HCT116 (cell line): ENCODE results near the gene HIF1AN. TPM values are rescaled to one million over a fixed set of nuclear protein-coding genes. Genes with fewer than 3 reads are reported as not detected.

Experiments used
- ATAC-seq: fragments of 200-7000 bp; cut with Tn5 transposase; 2 replicates; pipeline ENCODE4 v1.9.1; 2020; ENCODE audit warnings: mild to moderate bottlenecking, moderate library complexity
- BruUV-seq: library from RNA; stranded (reverse); fragments of 400-500 nt; replicated peaks from 2 replicates; lab custom pipeline; 2021; lab: Mats Ljungman, UMichigan
- CTCF ChIA-PET: fragments of 300-600 bp; sonication (Branson Sonifier 250); formaldehyde crosslinking; loops from one replicate; lab custom pipeline; 2021; ENCODE audit warnings: antibody characterized with exemption; lab: Charles Lee
- POLR2A ChIA-PET: fragments of 300-600, 350-600 bp; sonication (Branson Sonifier 250); formaldehyde crosslinking; loops from one replicate; lab custom pipeline; 2021; ENCODE audit warnings: antibody characterized with exemption; lab: Charles Lee
- RAD21 ChIA-PET, 2 experiments: fragments of 300-600 bp; sonication (Branson Sonifier 250); formaldehyde crosslinking; loops; one replicate each; lab custom pipeline; 2023; ENCODE audit warnings: low total read pairs in 2 of 2; ENCODE audit not compliant: uncharacterized antibody in 2 of 2, unreplicated experiment in 2 of 2, low non-redundant PET in 1 of 2; lab: Charles Lee
- DNase-seq: peaks from one replicate; pipeline ENCODE4 v3.0.0-alpha.2; 2010; ENCODE audit warnings: low read depth, low spot score
- H2AFZ ChIP-seq: fragments of 200-600 bp; shearing (Covaris generic), sonication (generic); 2 replicates; pipeline ENCODE4 v1.6.1; 2017; ENCODE audit warnings: low read depth, mixed run types, mixed read lengths, antibody characterized with exemption, low read length; ENCODE audit not compliant: poor library complexity, severe bottlenecking
- H3K27ac ChIP-seq: 2 replicates; pipeline ENCODE4 v1.5.1; 2012; ENCODE audit warnings: low read depth, low read length
- H3K27me3 ChIP-seq: fragments of 200-600 bp; sonication (generic); 2 replicates; pipeline ENCODE4 v1.6.1; 2016; ENCODE audit warnings: mixed run types, low read length, mixed read lengths; ENCODE audit not compliant: insufficient read depth
- H3K36me3 ChIP-seq, 2 experiments: fragments of 200-500 bp in 1 of 2; fragments of 200-600 bp in 1 of 2; sonication (Bioruptor generic) in 1 of 2; sonication (generic) in 1 of 2; 2 replicates each; pipeline versions ENCODE4 v1.5.1 to v1.6.1; 2014 to 2016; ENCODE audit warnings: low read length in 2 of 2, inconsistent platforms in 1 of 2, mixed read lengths in 1 of 2, mixed run types in 1 of 2; ENCODE audit not compliant: insufficient read depth in 2 of 2, control insufficient read depth in 1 of 2
- H3K4me1 ChIP-seq, 2 experiments: fragments of 200-600 bp in 1 of 2; sonication (generic) in 1 of 2; 2 replicates each; pipeline versions ENCODE4 v1.5.1 to v1.6.1; 2012 to 2017; ENCODE audit warnings: low read length in 2 of 2, inconsistent platforms in 1 of 2, mild to moderate bottlenecking in 1 of 2, mixed read lengths in 1 of 2, mixed run types in 1 of 2, moderate library complexity in 1 of 2; ENCODE audit not compliant: insufficient read depth in 2 of 2, control insufficient read depth in 1 of 2
- H3K4me2 ChIP-seq: fragments of 200-600 bp; sonication (generic); 2 replicates; pipeline ENCODE4 v1.6.1; 2017; ENCODE audit warnings: mixed run types, low read length, mixed read lengths
- H3K4me3 ChIP-seq, 2 experiments: fragments of 200-600 bp in 1 of 2; sonication (generic) in 1 of 2; replicated peaks in 1 of 2; 2 replicates each; pipeline ENCODE4 v1.5.1; 2011 to 2016; ENCODE audit warnings: low read length in 2 of 2, control low read depth in 1 of 2, low read depth in 1 of 2, mild to moderate bottlenecking in 1 of 2, mixed read lengths in 1 of 2, mixed run types in 1 of 2
- H3K79me2 ChIP-seq: fragments of 200-600 bp; sonication (generic); 2 replicates; pipeline ENCODE4 v1.6.1; 2017; ENCODE audit warnings: mild to moderate bottlenecking, mixed run types, low read length, moderate library complexity, mixed read lengths; ENCODE audit not compliant: insufficient read depth
- H3K9ac ChIP-seq: fragments of 200-600 bp; sonication (generic); 2 replicates; pipeline ENCODE4 v1.6.1; 2016; ENCODE audit warnings: low read length, mixed read lengths
- H3K9me2 ChIP-seq: fragments of 200-600 bp; sonication (generic), shearing (Covaris generic); 2 replicates; pipeline ENCODE4 v1.6.1; 2017; ENCODE audit warnings: mixed run types, mild to moderate bottlenecking, moderate library complexity; ENCODE audit not compliant: insufficient read depth
- H3K9me3 ChIP-seq, 2 experiments: fragments of 200-500 bp in 1 of 2; fragments of 200-600 bp in 1 of 2; sonication (Bioruptor generic) in 1 of 2; sonication (generic) in 1 of 2; 2 replicates each; pipeline ENCODE4 v1.6.1; 2014 to 2017; ENCODE audit warnings: low read length in 2 of 2, mixed read lengths in 2 of 2, inconsistent platforms in 1 of 2, low read depth in 1 of 2, mild to moderate bottlenecking in 1 of 2, mixed run types in 1 of 2, moderate library complexity in 1 of 2; ENCODE audit not compliant: control insufficient read depth in 1 of 2, insufficient read depth in 1 of 2
- H4K20me1 ChIP-seq: fragments of 200-600 bp; sonication (generic), shearing (Covaris generic); 2 replicates; pipeline ENCODE4 v1.6.1; 2017; ENCODE audit warnings: mixed run types, mild to moderate bottlenecking, moderate library complexity; ENCODE audit not compliant: insufficient read depth
- CBX3 ChIP-seq: IDR thresholded peaks from 2 replicates; pipeline ENCODE4 v1.6.1; 2012; ENCODE audit warnings: low read depth
- CTCF ChIP-seq, 3 experiments: fragments of 200-600 bp in 1 of 3; sonication (generic) in 1 of 3; IDR thresholded peaks in 2 of 3; conservative IDR thresholded peaks in 1 of 3; 2 replicates each; pipeline ENCODE4 v1.5.1; 2012 to 2017; ENCODE audit warnings: low read depth in 2 of 3, low read length in 2 of 3, antibody characterized with exemption in 1 of 3, borderline replicate concordance in 1 of 3, control low read depth in 1 of 3, mild to moderate bottlenecking in 1 of 3, mixed read lengths in 1 of 3, mixed run types in 1 of 3, moderate library complexity in 1 of 3; ENCODE audit not compliant: insufficient read depth in 1 of 3
- EGR1 ChIP-seq: IDR thresholded peaks from 2 replicates; pipeline ENCODE4 v1.6.1; 2012; ENCODE audit warnings: low read depth
- FOSL1 ChIP-seq: IDR thresholded peaks from 2 replicates; pipeline ENCODE4 v1.6.1; 2012; ENCODE audit warnings: low read depth
- JUND ChIP-seq: IDR thresholded peaks from 2 replicates; pipeline ENCODE4 v1.6.1; 2012
- POLR2A ChIP-seq: IDR thresholded peaks from 2 replicates; pipeline ENCODE4 v1.7.0; 2011; ENCODE audit warnings: borderline replicate concordance; ENCODE audit not compliant: insufficient read depth, insufficient read length; ENCODE audit errors: extremely low read depth
- POLR2AphosphoS5 ChIP-seq: IDR thresholded peaks from 2 replicates; pipeline ENCODE4 v1.6.1; 2011; ENCODE audit warnings: mild to moderate bottlenecking, low read depth, low read length, moderate library complexity
- RAD21 ChIP-seq: IDR thresholded peaks from 2 replicates; pipeline ENCODE4 v1.6.1; 2012; ENCODE audit warnings: low read depth, mild to moderate bottlenecking
- SIN3A ChIP-seq: IDR thresholded peaks from 2 replicates; pipeline ENCODE4 v1.6.1; 2012; ENCODE audit warnings: low read depth
- SP1 ChIP-seq: IDR thresholded peaks from 2 replicates; pipeline ENCODE4 v1.6.1; 2012; ENCODE audit warnings: low read depth
- SRF ChIP-seq: IDR thresholded peaks from 2 replicates; pipeline ENCODE4 v1.6.1; 2012; ENCODE audit warnings: low read depth
- ZBTB33 ChIP-seq: IDR thresholded peaks from 2 replicates; pipeline ENCODE4 v1.6.1; 2011; ENCODE audit warnings: mild to moderate bottlenecking, low read length, moderate library complexity; ENCODE audit not compliant: insufficient replicate concordance; ENCODE audit errors: extremely low read depth
- intact Hi-C: fragments of 100-400 bp; cut with micrococcal nuclease; formaldehyde crosslinking; loops from 2 replicates; pipeline ENCODE4 v1.10.0; 2022
- total RNA-seq: library from RNA; stranded (reverse); gene quantifications from one replicate; pipeline ENCODE4 v1.2.1, GENCODE V29; 2021; ENCODE audit not compliant: unreplicated experiment

The HIF1AN gene
- total RNA-seq, 1 experiment from 2014 or later: 67.2 TPM

GRCh38 chr10:100607439-100607838 is 71.7 kb downstream of the HIF1AN start:
- BruUV-seq: no TSS peak
- ATAC-seq: no peak
- Histone ChIP-seq H4K20me1 (no peaks in the 10 kb centered on the region), H3K36me3 (no peaks in the 10 kb centered on the region), H3K9me2 (no peaks in the 10 kb centered on the region), H3K27ac (no peak overlapping the region), H3K79me2 (no peaks in the 10 kb centered on the region), H2AFZ (no peak overlapping the region), H3K4me2 (no peak overlapping the region), H3K4me1 (no peaks in the 10 kb centered on the region), H3K4me3 (no peak overlapping the region), H3K27me3 (peaks cover 13% of the 10 kb centered on the region; the same call in 1 of the 2 replicates), H3K9ac (no peak overlapping the region), H3K9me3 (no peaks in the 10 kb centered on the region)
- TF ChIP-seq CTCF (IDR thresholded peaks at IDR 0.05 in 2 of 3, conservative IDR thresholded peaks at IDR 0.05 in 1 of 3; ENCODE audit: borderline replicate concordance in 1 of 3, insufficient read depth in 1 of 3, low read depth in 2 of 3, low read length in 2 of 3) (no peak), SP1 (no peak), CBX3 (no peak), POLR2AphosphoS5 (no peak), SIN3A (no peak), POLR2A (no peak), ZBTB33 (no peak), EGR1 (no peak), SRF (no peak), FOSL1 (no peak), RAD21 (no peak), JUND (no peak)
- intact Hi-C loops: no loop called here
- CTCF ChIA-PET: interaction anchor here (0.7 kb wide), 1 partner anchor 35 kb away, joined by 3 read pairs; no protein-coding TSS in a partner anchor
- POLR2A ChIA-PET: no interaction called here
- RAD21 ChIA-PET: no interaction called here
- DNase-seq: no peak

Other genes starting within 250 kb of the HIF1AN start
- gene BLOC1S2, start 249.3 kb upstream of the HIF1AN start, total RNA-seq: 54.6 TPM
- gene PKD2L1, start 205.7 kb upstream of the HIF1AN start, total RNA-seq: 0.17 TPM
- gene SCD, start 188.7 kb upstream of the HIF1AN start, total RNA-seq: 652 TPM
- not detected for gene WNT8B, start 72.9 kb upstream of the HIF1AN start, total RNA-seq
- 30.9 TPM for gene SEC31B, start 16.1 kb upstream of the HIF1AN start, total RNA-seq
- gene NDUFB8, start 6.1 kb upstream of the HIF1AN start, total RNA-seq: 243 TPM
- gene PAX2, start 209.6 kb downstream of the HIF1AN start, total RNA-seq: 5.0 TPM